Renal cortical epithelial cell (primary cell): Measurements from ENCODE around the gene MFAP1. TPM values are rescaled to one million over a fixed set of nuclear protein-coding genes. Genes with fewer than 3 reads are reported as not detected.

Experiments
- DNase-seq: peaks from one replicate; pipeline ENCODE4 v3.0.0-alpha.2; 2011; ENCODE audit warnings: low read depth
- total RNA-seq: library from RNA; depleted of rRNA; stranded (reverse); fragments of >200 nt; gene quantifications from 2 replicates; pipeline ENCODE4 v1.2.3, GENCODE V29; 2014

Gene MFAP1
- total RNA-seq, 1 donor from 2014 or later = 54.1 TPM

DNA sequence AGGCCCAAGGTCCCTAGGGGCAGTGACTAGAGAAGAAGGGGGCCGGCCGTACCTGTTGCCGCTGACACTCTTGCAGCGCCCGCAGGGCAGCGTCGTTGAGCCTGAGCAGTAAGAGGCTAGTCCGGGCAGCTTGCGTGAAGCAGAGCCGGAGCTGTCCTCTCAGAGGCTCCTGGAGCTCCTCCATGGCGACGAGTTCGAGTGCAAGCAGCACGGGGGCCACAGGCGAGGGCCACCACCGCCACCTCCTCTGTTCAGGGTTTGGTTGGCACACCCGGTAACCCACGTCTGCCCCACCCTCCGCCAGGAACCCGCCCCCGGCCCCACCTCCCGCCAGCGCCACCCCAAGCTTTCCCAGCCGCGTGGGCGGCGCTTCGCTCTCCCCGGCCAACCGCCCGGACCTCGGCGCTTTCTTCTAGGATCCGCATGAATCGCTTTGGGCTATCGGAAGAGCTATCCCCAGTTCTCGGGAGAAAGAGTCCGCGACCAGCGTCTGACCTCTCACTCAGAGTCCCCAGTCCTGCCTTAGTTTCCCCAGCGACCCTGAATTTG, 47.7 kb downstream of the MFAP1 start, which contains the start of gene ELL3:
ELL3 (minus strand) TSS at position 249 of the 549 bp plus-strand sequence; CDS start at position 184, 65 bp downstream.
- peak; percentile 57 for DNase-seq

DNA sequence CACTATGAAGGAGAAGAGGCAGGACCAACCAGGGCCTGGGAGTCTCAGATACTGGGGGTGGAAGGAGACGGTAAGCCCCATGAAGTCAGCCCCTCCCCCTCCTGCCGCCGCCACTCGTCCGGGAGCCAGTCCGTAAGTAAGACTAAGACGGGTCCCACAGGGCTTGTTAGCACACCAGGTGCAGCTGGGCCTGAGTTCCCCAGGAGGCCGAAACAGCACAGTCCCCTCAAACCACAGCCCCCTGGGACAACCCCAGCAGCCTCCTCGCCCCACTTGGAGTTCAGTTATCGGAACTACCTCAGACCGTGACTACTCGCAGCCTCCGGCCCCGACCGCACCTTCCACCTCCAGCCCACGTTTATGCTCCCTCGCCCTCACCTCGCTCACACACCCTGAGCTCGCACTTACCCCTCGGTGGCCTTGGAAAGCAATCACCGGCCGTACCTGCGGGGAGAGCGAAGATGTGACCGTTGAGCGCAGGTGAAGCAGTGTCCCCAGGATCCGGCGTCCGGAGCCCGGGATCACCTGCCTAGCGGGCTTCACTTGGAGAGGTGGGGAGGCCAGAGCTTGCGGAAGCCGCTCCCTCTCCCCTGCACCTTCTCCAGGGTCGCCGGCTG, 48.3 kb downstream of the MFAP1 start:
- no peak for DNase-seq

DNA sequence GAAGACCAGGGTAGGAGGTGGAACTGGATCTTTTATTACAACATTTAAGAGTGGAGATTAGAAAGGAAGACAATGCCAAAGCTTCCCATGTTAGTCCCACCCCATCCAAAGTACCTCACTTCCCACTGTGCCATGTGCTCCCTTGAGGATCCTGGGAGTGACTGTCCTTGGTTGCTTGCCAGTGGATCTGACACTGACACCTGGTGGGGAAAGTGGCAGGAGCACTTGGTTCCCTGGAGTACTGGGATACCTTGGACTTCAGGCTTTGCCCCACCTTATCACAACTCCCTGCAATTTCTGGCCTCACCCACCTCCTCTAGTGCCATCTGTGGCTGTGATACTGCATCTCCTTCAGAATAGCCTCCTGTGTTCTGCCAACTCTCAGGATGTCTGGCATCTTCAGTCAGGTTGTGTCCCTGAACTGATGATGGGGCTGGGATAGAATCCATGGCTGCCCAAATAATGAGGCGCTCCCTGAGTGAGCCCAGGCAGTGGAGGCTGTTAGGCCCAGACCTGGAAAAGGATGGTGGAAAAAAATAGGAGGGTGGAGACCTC, 49.0 kb downstream of the MFAP1 start:
- peak; percentile 52 for DNase-seq

DNA sequence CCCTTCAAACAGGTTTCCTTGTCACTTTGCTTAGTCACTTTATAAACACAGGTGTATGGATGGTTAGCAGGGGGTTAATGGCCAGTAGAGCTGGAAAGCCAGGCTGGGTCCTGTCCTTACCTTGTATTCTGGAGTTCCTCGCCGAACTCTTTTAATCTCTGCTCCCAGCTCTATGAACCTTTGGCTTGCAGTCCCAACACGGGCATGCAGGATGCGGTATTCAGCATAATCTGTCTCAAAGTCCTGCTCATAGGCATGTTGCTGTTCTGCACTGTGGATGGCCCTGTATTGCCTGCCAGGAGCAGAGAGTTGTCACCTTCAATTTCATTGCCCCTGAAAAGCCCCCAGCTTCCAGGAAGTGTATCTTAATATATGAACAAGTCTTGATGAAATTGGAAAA, 50.4 kb downstream of the MFAP1 start:
- no peak for DNase-seq

DNA sequence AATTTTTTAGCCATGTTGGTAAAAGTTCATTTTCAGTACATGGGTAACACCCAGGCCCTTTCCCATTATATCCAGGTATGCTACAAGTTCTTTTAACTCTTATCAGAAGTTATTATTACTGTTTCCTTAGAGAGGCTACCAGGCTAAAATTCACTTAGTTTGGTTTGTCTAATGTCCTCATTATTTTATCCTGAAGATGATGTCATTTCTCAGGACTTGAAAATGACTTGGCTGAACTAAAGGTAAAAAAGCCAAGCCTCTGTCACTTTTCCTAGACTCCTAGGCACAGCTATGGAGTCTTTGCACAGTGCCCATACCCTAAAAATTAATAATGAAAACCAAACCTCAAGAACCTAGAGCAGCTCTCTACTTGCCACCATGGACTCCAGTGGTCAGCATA, 51.9 kb downstream of the MFAP1 start:
- no peak for DNase-seq

DNA sequence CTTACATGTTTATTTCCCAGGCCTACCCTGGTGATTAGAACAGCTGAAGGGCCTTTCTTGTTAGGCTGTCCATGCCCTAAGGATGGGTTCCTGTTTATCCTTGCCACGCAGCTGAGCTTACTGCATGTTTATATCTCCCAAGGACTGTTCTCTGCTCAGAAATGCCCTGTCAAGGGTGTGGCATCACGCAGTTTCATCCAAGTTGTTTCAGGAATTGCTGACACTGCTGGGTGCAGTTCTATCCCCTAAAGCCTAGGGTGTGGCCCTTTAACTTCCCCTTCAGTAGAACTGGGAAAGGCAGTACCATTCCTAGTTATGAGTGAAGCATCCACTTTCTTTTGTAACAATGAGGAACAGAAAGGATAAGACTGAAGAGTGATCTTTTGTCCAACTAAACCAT, 52.7 kb downstream of the MFAP1 start:
- no peak for DNase-seq

DNA sequence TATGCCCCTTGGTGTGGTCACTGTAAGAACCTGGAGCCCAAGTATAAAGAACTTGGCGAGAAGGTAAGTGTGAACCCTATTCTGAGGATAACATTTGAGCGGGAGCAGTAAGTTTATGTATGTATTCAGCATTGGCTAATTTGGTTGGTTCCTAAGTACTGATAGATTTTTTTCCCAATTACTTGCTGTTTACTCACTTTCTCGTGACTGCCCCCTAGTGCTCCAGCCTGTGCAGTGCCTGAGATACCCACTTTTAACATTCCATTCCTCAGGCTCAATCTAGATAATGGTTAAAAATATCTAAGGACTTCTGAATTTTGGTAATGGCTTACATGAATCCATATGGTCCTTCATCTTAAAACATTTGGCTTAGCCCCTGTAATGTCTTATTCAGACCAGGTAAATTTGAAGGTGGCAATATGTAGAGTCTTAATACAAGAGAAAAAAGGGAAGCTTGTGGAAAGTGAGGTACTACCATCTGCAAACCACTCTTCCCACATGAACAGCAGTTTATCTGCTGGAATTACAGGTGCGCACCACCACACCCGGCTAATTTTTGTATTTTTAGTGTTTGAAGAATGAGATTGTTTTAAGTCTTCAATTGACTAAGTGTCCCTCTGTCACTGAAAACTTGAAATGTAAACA, 54.8 kb downstream of the MFAP1 start:
- peak; percentile 61 for DNase-seq

DNA sequence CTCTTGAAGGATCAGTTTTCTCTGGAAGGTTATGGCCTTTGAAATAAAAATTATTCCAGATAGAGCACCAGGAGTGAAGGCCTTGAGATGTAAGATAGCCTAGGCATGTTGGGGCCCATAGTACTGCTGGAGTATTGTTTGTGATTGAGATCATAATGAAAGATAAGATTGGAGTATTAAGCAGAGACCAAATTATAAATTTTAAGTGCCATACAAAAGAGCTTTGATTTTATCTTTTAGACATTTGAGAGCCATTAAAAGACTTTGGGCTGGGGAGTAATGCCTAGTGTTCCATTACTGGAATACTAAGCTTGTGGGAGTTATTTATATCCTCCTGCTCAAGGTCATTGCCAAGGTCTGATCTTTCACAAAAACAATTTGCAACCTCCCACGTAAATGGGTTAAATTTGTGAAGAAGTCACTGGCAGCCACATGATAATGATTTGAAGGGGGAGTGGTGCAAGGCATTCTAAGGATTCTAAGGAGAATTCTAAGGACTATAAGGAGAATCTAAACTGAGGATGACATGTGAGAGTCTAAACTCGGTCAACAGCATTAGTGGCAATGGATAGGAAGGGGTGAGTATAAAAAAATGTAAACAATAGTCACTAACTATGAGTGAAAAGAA, 60.6 kb downstream of the MFAP1 start:
- no peak for DNase-seq

DNA sequence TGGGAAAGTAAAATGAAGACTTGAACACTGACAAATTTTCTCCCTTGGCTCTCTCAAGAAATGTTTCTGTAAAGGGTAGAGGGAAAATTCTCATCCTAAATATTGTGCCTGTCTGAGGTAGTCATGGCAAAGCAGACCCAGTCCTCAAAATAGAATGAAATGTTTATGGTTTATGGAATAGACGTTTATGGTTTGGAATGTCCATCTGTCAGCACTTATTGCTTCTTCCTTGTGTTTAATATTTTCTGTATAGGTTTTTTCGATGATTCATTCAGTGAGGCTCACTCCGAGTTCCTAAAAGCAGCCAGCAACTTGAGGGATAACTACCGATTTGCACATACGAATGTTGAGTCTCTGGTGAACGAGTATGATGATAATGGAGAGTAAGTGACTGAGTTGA, 61.7 kb downstream of the MFAP1 start:
- DNase-seq = no peak

Other genes with a start within 250 kb of the MFAP1 start
- 9.6 and 43.3 TPM in 2 replicates for gene PPIP5K1, start 234.5 kb downstream of the MFAP1 start, total RNA-seq
- gene CKMT1B, start 230.7 kb downstream of the MFAP1 start, total RNA-seq = 0.10 and 1.9 TPM in 2 replicates
- gene STRC, start 205.9 kb downstream of the MFAP1 start, total RNA-seq = 0.05 TPM in 1 of 2 replicates, not detected in the other
- 0.52 and 0.60 TPM in 2 replicates for gene CATSPER2, start 175.8 kb downstream of the MFAP1 start, total RNA-seq
- gene CKMT1A, start 130.8 kb downstream of the MFAP1 start, total RNA-seq = 0.35 TPM in 1 of 2 replicates, not detected in the other
- 129 and 275 TPM in 2 replicates for gene PDIA3, start 78.3 kb downstream of the MFAP1 start, total RNA-seq
- 5.9 and 11.6 TPM in 2 replicates for gene ELL3, start 47.7 kb downstream of the MFAP1 start, total RNA-seq
- 765 and 780 TPM in 2 replicates for gene SERF2, start 32.4 kb downstream of the MFAP1 start, total RNA-seq
- gene SERINC4, start 24.5 kb downstream of the MFAP1 start, total RNA-seq = 0.05 TPM in 1 of 2 replicates, not detected in the other
- gene HYPK, start 24.1 kb downstream of the MFAP1 start, total RNA-seq = 3.0 and 4.0 TPM in 2 replicates
- 3.8 and 17.0 TPM in 2 replicates for gene WDR76, start 2.3 kb upstream of the MFAP1 start, total RNA-seq